Panc1 (cell line): ENCODE results near the gene FTO.

ENCODE experiments used
- CTCF ChIP-seq: fragments of 450-650 bp; IDR thresholded peaks from 2 replicates; pipeline ENCODE4 v1.5.1; 2017; ENCODE audit warnings: mild to moderate bottlenecking
- POLR2AphosphoS5 ChIP-seq: IDR thresholded peaks from 2 replicates; pipeline ENCODE4 v1.6.1; 2012; ENCODE audit warnings: mild to moderate bottlenecking, low read depth, low read length, moderate library complexity
- TCF7L2 ChIP-seq: IDR thresholded peaks from 2 replicates; pipeline ENCODE4 v1.6.1; 2011; ENCODE audit warnings: mild to moderate bottlenecking, low read depth, low read length, inconsistent platforms
- TF ChIP-seq, protein P1 (sequence below), 2 experiments: IDR thresholded peaks; 2 replicates each; pipeline ENCODE4 v1.6.1; 2011 to 2012; ENCODE audit warnings: low read depth in 2 of 2, control low read depth in 1 of 2, low read length in 1 of 2, mild to moderate bottlenecking in 1 of 2, moderate library complexity in 1 of 2; ENCODE audit not compliant: insufficient read depth in 1 of 2

- TF ChIP-seq CTCF: no peak
- TF ChIP-seq, protein P1, sequence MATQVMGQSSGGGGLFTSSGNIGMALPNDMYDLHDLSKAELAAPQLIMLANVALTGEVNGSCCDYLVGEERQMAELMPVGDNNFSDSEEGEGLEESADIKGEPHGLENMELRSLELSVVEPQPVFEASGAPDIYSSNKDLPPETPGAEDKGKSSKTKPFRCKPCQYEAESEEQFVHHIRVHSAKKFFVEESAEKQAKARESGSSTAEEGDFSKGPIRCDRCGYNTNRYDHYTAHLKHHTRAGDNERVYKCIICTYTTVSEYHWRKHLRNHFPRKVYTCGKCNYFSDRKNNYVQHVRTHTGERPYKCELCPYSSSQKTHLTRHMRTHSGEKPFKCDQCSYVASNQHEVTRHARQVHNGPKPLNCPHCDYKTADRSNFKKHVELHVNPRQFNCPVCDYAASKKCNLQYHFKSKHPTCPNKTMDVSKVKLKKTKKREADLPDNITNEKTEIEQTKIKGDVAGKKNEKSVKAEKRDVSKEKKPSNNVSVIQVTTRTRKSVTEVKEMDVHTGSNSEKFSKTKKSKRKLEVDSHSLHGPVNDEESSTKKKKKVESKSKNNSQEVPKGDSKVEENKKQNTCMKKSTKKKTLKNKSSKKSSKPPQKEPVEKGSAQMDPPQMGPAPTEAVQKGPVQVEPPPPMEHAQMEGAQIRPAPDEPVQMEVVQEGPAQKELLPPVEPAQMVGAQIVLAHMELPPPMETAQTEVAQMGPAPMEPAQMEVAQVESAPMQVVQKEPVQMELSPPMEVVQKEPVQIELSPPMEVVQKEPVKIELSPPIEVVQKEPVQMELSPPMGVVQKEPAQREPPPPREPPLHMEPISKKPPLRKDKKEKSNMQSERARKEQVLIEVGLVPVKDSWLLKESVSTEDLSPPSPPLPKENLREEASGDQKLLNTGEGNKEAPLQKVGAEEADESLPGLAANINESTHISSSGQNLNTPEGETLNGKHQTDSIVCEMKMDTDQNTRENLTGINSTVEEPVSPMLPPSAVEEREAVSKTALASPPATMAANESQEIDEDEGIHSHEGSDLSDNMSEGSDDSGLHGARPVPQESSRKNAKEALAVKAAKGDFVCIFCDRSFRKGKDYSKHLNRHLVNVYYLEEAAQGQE (IDR thresholded peaks at IDR 0.05; ENCODE audit: insufficient read depth in 1 of 2, low read depth in 2 of 2, low read length in 1 of 2): no peak
- TF ChIP-seq POLR2AphosphoS5: no peak
- TF ChIP-seq TCF7L2: no peak
Observed at GRCh38 chr16:54026456-54026855, 322.5 kb downstream of the FTO start.
